ENCODE data around the gene MGAT5B. TPM values are rescaled to one million over a fixed set of nuclear protein-coding genes. Genes with fewer than 3 reads are reported as not detected.
"Not testable (repeated sequence)": the region's sequence is repeated elsewhere in the genome, so short reads cannot be mapped to it uniquely, and the experiment has no call there.

The MGAT5B gene
- total RNA-seq, 1 experiment from 2014 or later = 4.9 TPM

DNA sequence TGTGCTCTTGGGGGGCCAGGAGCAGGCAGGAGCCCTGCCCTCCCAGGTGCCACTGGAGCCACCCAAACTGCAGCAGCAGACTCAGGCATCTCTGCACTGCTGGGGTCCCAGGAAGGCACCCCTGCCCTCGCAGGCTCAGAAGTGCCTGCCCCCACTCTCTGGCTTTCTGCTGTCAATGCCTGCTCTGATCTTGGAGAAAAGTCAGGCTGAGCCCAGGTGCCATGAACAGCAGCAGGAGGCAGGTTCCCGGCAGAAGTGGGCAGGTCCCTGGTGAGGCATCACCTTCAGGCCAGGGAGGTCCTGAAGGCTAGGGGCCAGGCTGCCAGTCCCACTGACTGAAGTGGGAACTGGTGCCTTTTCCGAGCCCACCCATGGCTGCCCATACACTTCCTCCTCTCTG, 106.5 kb downstream of the MGAT5B start:
- Histone ChIP-seq H2AFZ (ENCODE audit: low read length) (no peak overlapping the region), H3K9me3 (ENCODE audit: low read length) (no peaks in the 10 kb centered on the region), H3K9me2 (replicated peaks; ENCODE audit: low read length) (no peaks in the 10 kb centered on the region), H3K36me3 (ENCODE audit: low read depth, low read length) (no peaks in the 10 kb centered on the region), H3K4me1 (ENCODE audit: insufficient read depth, low read length) (peaks cover 9% of the 10 kb centered on the region), H3K27ac (ENCODE audit: low read length) (no peak overlapping the region), H3K4me3 (ENCODE audit: low read length) (no peak overlapping the region), H4K20me1 (ENCODE audit: low read length) (no peaks in the 10 kb centered on the region), H3K79me2 (ENCODE audit: low read length) (no peaks in the 10 kb centered on the region), H3K27me3 (ENCODE audit: low read length) (peaks cover 8% of the 10 kb centered on the region; the same call in 1 of the 2 replicates), H3F3A (ENCODE audit: low read length, unreplicated experiment) (no peaks in the 10 kb centered on the region), H3K9ac (ENCODE audit: low read length) (no peak overlapping the region), H3K4me2 (ENCODE audit: low read length) (no peak overlapping the region)
- DNase-seq (no peak), ATAC-seq (no peak)
- POLR2A ChIA-PET (ENCODE audit: unreplicated experiment) = no interaction called here
- BruUV-seq (replicated peaks) = no TSS peak
- CTCF ChIA-PET = no interaction called here
- TF ChIP-seq CTCF (conservative IDR thresholded peaks at IDR 0.05; ENCODE audit: low read depth, low read length) = no peak
- TF ChIP-seq EZH2phosphoT487 (IDR thresholded peaks at IDR 0.05; ENCODE audit: borderline replicate concordance, low read length) = no peak
- intact Hi-C loops (cut with micrococcal nuclease) = no loop called here

DNA sequence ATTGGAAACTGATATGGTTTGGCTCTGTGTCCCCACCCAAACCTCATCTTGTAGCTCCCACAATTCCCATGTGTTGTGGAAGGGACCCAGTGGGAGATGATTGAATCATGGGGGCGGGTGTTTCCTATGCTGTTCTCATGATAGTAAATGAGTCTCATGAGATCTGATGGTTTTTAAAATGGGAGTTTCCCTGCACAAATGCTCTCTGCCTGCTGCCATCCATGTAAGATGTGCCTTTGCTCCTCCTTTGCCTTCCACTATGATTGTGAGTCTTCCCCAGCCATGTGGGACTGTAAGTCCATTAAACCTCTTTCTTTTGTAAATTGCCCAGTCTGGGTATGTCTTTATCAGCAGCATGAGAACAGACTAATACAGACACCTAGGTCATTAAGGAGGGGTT, 109.8 kb downstream of the MGAT5B start:
- POLR2A ChIA-PET (ENCODE audit: unreplicated experiment); H2AFZ ChIP-seq (ENCODE audit: low read length); BruUV-seq (replicated peaks); H4K20me1 ChIP-seq (ENCODE audit: low read length); CTCF ChIA-PET; ATAC-seq; H3K9ac ChIP-seq (ENCODE audit: low read length); H3K4me3 ChIP-seq (ENCODE audit: low read length); H3K9me3 ChIP-seq (ENCODE audit: low read length); H3F3A ChIP-seq (ENCODE audit: low read length, unreplicated experiment); H3K36me3 ChIP-seq (ENCODE audit: low read depth, low read length); H3K4me2 ChIP-seq (ENCODE audit: low read length); H3K9me2 ChIP-seq (replicated peaks; ENCODE audit: low read length); H3K4me1 ChIP-seq (ENCODE audit: insufficient read depth, low read length); intact Hi-C loops (cut with micrococcal nuclease); DNase-seq; H3K27ac ChIP-seq (ENCODE audit: low read length); H3K79me2 ChIP-seq (ENCODE audit: low read length): not testable (repeated sequence)
- H3K27me3 ChIP-seq (ENCODE audit: low read length) = peaks cover 17% of the 10 kb centered on the region

DNA sequence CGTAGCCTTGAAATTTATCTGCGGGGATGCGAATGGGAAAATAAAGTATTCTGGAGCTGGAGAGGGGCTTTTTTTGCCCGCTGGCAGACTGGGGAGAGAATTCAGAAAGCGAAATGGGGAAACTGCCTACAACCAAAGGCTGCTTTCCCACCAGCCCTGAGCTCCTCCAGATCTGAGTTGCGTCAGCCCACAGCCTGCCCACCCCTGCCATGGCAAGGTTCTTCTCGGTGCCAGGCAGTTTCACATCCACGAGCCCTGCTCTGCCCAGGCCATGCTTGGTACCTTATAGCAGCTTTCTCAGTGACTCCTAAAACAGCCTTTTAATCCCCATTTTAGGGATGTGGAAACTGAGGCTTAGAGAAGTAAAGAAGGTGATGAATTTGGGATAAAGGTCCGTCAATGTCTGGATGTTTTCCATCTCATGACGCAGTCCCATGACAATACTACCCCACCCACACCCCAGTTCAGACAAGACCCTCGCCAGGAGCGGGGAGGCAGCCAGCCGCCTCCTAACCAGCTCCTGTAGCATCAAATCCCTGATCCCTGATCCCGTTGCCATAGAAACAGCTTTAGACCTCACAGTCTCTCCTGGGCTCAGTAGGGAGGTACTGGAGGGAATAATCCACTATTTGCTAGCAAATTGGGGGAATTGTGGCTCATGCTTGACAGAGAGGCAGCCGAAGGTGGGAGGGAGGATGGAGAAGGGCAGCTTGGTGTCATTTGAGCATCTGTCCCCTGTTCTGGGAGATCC, 113.5 kb downstream of the MGAT5B start:
- TF ChIP-seq CTCF (conservative IDR thresholded peaks at IDR 0.05; ENCODE audit: low read depth, low read length) (no peak), EZH2 (IDR thresholded peaks at IDR 0.05; ENCODE audit: low read length, unreplicated experiment) (no peak), EZH2phosphoT487 (IDR thresholded peaks at IDR 0.05; ENCODE audit: borderline replicate concordance, low read length) (no peak)
- no peak overlapping the region for H3K4me2 ChIP-seq (ENCODE audit: low read length)
- H3K79me2 ChIP-seq (ENCODE audit: low read length) = no peaks in the 10 kb centered on the region
- H3K36me3 ChIP-seq (ENCODE audit: low read depth, low read length) = no peaks in the 10 kb centered on the region
- DNase-seq = no peak
- peaks cover 9% of the 10 kb centered on the region for H3K27me3 ChIP-seq (ENCODE audit: low read length)
- intact Hi-C loops (cut with micrococcal nuclease) = no loop called here
- no peaks in the 10 kb centered on the region for H3K4me1 ChIP-seq (ENCODE audit: insufficient read depth, low read length)
- no peak overlapping the region for H3K9ac ChIP-seq (ENCODE audit: low read length)
- H3K9me2 ChIP-seq (replicated peaks; ENCODE audit: low read length) = no peaks in the 10 kb centered on the region
- no peak for ATAC-seq
- no peak overlapping the region for H3K27ac ChIP-seq (ENCODE audit: low read length)
- H3F3A ChIP-seq (ENCODE audit: low read length, unreplicated experiment) = no peaks in the 10 kb centered on the region
- H3K9me3 ChIP-seq (ENCODE audit: low read length) = no peaks in the 10 kb centered on the region
- CTCF ChIA-PET = no interaction called here
- H2AFZ ChIP-seq (ENCODE audit: low read length) = no peak overlapping the region
- no TSS peak for BruUV-seq (replicated peaks)
- H4K20me1 ChIP-seq (ENCODE audit: low read length) = no peaks in the 10 kb centered on the region
- POLR2A ChIA-PET (ENCODE audit: unreplicated experiment) = interaction anchor here (0.5 kb wide), 1 partner anchor 11 kb away, joined by 3 read pairs; no protein-coding TSS in a partner anchor
- no peak overlapping the region for H3K4me3 ChIP-seq (ENCODE audit: low read length)
